Neural progenitor cell (in vitro differentiated cells): Measurements from ENCODE around the gene SPRTN. TPM values are rescaled to one million over a fixed set of nuclear protein-coding genes. Genes with fewer than 3 reads are reported as not detected.

Source experiments
- DNase-seq: peaks from one replicate; pipeline ENCODE4 v3.0.0-alpha.2; 2016; ENCODE audit warnings: low spot score
- H2AFZ ChIP-seq: fragments of 200-600 bp; sonication (generic); replicated peaks from 2 replicates; pipeline ENCODE4 v1.6.1; 2016; ENCODE audit warnings: antibody characterized with exemption
- H3F3A ChIP-seq: fragments of 200-600 bp; sonication (generic); 2 replicates; pipeline ENCODE4 v1.6.1; 2016; ENCODE audit warnings: antibody characterized with exemption, low read depth
- H3K27ac ChIP-seq: fragments of 200-600 bp; sonication (generic); 2 replicates; pipeline ENCODE4 v1.5.1; 2016; ENCODE audit warnings: mild to moderate bottlenecking
- H3K27me3 ChIP-seq: fragments of 200-600 bp; sonication (generic); 2 replicates; pipeline ENCODE4 v1.6.1; 2016; ENCODE audit warnings: mild to moderate bottlenecking, moderate library complexity
- H3K36me3 ChIP-seq: fragments of 200-600 bp; sonication (generic); 2 replicates; pipeline ENCODE4 v1.5.1; 2016
- H3K4me1 ChIP-seq: fragments of 200-600 bp; sonication (generic); 2 replicates; pipeline ENCODE4 v1.6.1; 2016; ENCODE audit warnings: mixed run types
- H3K4me2 ChIP-seq: fragments of 200-600 bp; sonication (generic); 2 replicates; pipeline ENCODE4 v1.6.1; 2016
- H3K4me3 ChIP-seq: fragments of 200-600 bp; sonication (generic); 2 replicates; pipeline ENCODE4 v1.5.1; 2016
- H3K79me2 ChIP-seq: fragments of 200-600 bp; sonication (generic); 2 replicates; pipeline ENCODE4 v1.6.1; 2016; ENCODE audit warnings: low read depth
- H3K9ac ChIP-seq: fragments of 200-600 bp; sonication (generic); 2 replicates; pipeline ENCODE4 v1.6.1; 2016
- H3K9me3 ChIP-seq: fragments of 200-600 bp; sonication (generic); 2 replicates; pipeline ENCODE4 v1.5.1; 2016; ENCODE audit warnings: low read depth
- H4K20me1 ChIP-seq: fragments of 200-600 bp; sonication (generic); 2 replicates; pipeline ENCODE4 v1.6.1; 2016; ENCODE audit warnings: low read depth
- H3K27ac Mint-ChIP-seq: 3 replicates; pipeline ENCODE4 v1.8.0; 2021; ENCODE audit warnings: mixed read lengths
- H3K27me3 Mint-ChIP-seq: 2 replicates; pipeline ENCODE4 v1.8.0; 2022; ENCODE audit warnings: low read depth, mild to moderate bottlenecking, inconsistent platforms, moderate library complexity, mixed read lengths; ENCODE audit not compliant: insufficient read depth
- H3K36me3 Mint-ChIP-seq: 3 replicates; pipeline ENCODE4 v1.8.0; 2021; ENCODE audit warnings: mixed read lengths
- H3K4me1 Mint-ChIP-seq: 3 replicates; pipeline ENCODE4 v1.8.0; 2021; ENCODE audit warnings: mixed read lengths
- H3K4me3 Mint-ChIP-seq: 3 replicates; pipeline ENCODE4 v1.8.0; 2021; ENCODE audit warnings: mild to moderate bottlenecking, moderate library complexity, mixed read lengths
- H3K9me3 Mint-ChIP-seq: 3 replicates; pipeline ENCODE4 v1.8.0; 2020; ENCODE audit warnings: mixed read lengths
- CTCF ChIP-seq: fragments of 200-600 bp; sonication (generic); IDR thresholded peaks from 2 replicates; pipeline ENCODE4 v1.5.1; 2017; ENCODE audit warnings: antibody characterized with exemption, mild to moderate bottlenecking
- EZH2 ChIP-seq: fragments of 200-600 bp; sonication (generic); IDR thresholded peaks from 2 replicates; pipeline ENCODE4 v1.6.1; 2017; ENCODE audit warnings: antibody characterized with exemption, mild to moderate bottlenecking, moderate library complexity
- EZH2phosphoT487 ChIP-seq: fragments of 200-600 bp; sonication (generic); IDR thresholded peaks from 2 replicates; pipeline ENCODE4 v1.6.1; 2017; ENCODE audit warnings: antibody characterized with exemption
- total RNA-seq: library from RNA; depleted of rRNA; stranded (reverse); fragments of >200 nt; gene quantifications from 2 replicates; pipeline ENCODE4 v1.2.3, GENCODE V29; 2015; ENCODE audit warnings: low replicate concordance

The SPRTN gene
- total RNA-seq, 1 donor from 2014 or later, result 21.5 TPM

DNA sequence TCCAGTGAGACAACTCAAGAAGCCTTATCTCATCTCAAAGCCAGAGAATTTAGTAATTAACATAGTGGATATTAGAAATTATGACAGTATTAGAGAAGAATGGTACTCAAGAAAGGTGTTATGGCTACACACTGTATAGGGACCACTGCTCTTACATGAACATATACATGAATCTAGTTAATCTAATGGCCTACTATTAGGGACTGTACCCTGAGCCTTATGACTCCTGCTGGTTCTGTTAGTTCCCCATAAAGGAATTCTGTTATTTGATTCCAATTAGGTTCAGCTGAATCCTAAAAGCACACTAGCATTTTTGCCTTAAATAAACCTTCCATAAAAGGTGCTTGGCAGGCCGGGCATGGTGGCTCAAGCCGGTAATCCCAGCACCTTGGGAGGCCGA, 44.3 kb downstream of the SPRTN start:
- Mint-ChIP-seq H3K27ac (no peak overlapping the region), H3K9me3 (no peaks in the 10 kb centered on the region)

GRCh38 chr1:231383159-231383860, 45.2 kb downstream of the SPRTN start:
- H3K4me1 ChIP-seq, result no peaks in the 10 kb centered on the region
- no peak overlapping the region for H3K4me2 ChIP-seq
- H3K9me3 ChIP-seq, result no peaks in the 10 kb centered on the region
- no peaks in the 10 kb centered on the region for H3F3A ChIP-seq
- no peak overlapping the region for H2AFZ ChIP-seq
- no peaks in the 10 kb centered on the region for H3K9me3 Mint-ChIP-seq
- peaks cover 5% of the 10 kb centered on the region for H3K36me3 Mint-ChIP-seq
- no peak for TF ChIP-seq EZH2
- TF ChIP-seq CTCF, result no peak
- no peak for TF ChIP-seq EZH2phosphoT487
- no peaks in the 10 kb centered on the region for H3K79me2 ChIP-seq
- no peaks in the 10 kb centered on the region for H3K4me1 Mint-ChIP-seq
- peaks cover 60% of the 10 kb centered on the region for H4K20me1 ChIP-seq
- H3K4me3 Mint-ChIP-seq, result no peak overlapping the region
- no peak overlapping the region for H3K9ac ChIP-seq
- no peak for DNase-seq
- H3K27me3 ChIP-seq, result no peaks in the 10 kb centered on the region
- no peaks in the 10 kb centered on the region for H3K36me3 ChIP-seq
- no peak overlapping the region for H3K27ac ChIP-seq
- H3K27ac Mint-ChIP-seq, result no peak overlapping the region
- H3K4me3 ChIP-seq, result no peak overlapping the region
- no peaks in the 10 kb centered on the region for H3K27me3 Mint-ChIP-seq

More for the DNA sequence above, 44.3 kb downstream of the SPRTN start:
- H3K27me3 Mint-ChIP-seq, result no peaks in the 10 kb centered on the region
- Histone ChIP-seq H3F3A (peaks cover 6% of the 10 kb centered on the region), H2AFZ (no peak overlapping the region), H4K20me1 (peaks cover 68% of the 10 kb centered on the region), H3K4me3 (no peak overlapping the region), H3K27me3 (no peaks in the 10 kb centered on the region), H3K9me3 (no peaks in the 10 kb centered on the region), H3K9ac (no peak overlapping the region), H3K36me3 (no peaks in the 10 kb centered on the region), H3K4me2 (no peak overlapping the region), H3K79me2 (no peaks in the 10 kb centered on the region), H3K27ac (no peak overlapping the region), H3K4me1 (peaks cover 8% of the 10 kb centered on the region)
- H3K4me1 Mint-ChIP-seq, result peaks cover 5% of the 10 kb centered on the region
- no peak overlapping the region for H3K4me3 Mint-ChIP-seq
- no peak for DNase-seq
- peaks cover 1% of the 10 kb centered on the region for H3K36me3 Mint-ChIP-seq
- no peak for TF ChIP-seq EZH2phosphoT487
- no peak for TF ChIP-seq CTCF
- no peak for TF ChIP-seq EZH2

DNA sequence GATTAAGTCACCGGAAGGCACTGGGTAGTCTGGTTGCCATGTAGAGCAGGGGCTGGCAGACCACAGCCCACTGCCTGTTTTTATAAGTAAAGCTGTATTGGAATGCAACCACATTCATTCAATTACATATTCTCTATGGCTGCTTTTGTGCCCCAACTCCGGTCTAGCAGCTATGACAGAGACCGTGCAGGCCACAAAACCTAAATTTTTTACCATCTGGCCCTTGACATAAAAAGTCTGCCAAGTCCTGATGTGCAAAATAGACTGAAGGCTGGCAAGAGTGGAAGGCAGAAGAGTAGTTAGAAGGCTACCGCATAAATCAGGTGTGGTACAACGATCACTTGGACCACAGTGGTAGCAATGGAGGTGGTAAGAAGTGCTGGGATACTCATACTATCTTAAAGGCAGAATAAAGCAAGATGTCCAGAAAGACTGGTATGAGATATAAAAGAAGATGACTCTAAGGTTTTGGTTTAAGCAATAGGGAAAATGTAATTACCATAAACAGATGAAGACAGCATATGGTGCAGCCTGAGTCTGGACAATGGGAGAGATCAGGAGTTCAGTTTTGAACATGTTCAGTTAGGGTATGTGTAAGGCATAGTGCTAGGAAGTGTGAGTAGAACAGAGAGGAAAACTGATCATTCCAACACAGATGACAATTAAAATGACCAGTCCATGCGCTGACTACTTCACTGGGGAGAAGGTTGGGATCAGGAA, 46.8 kb downstream of the SPRTN start:
- Histone ChIP-seq H3K27ac (no peak overlapping the region), H3K9me3 (no peaks in the 10 kb centered on the region), H3K36me3 (no peaks in the 10 kb centered on the region), H3K9ac (no peak overlapping the region), H3K4me1 (no peaks in the 10 kb centered on the region), H3K4me2 (no peak overlapping the region), H3F3A (no peaks in the 10 kb centered on the region), H4K20me1 (peaks cover 48% of the 10 kb centered on the region), H2AFZ (no peak overlapping the region), H3K4me3 (no peak overlapping the region), H3K79me2 (peaks cover 5% of the 10 kb centered on the region), H3K27me3 (no peaks in the 10 kb centered on the region)
- no peak for DNase-seq
- Mint-ChIP-seq H3K36me3 (peaks cover 5% of the 10 kb centered on the region), H3K4me1 (no peaks in the 10 kb centered on the region), H3K27ac (no peak overlapping the region), H3K4me3 (no peak overlapping the region), H3K9me3 (no peaks in the 10 kb centered on the region), H3K27me3 (no peaks in the 10 kb centered on the region)
- TF ChIP-seq EZH2phosphoT487 (no peak), EZH2 (no peak), CTCF (no peak)
